Measurements from ENCODE around the gene ATL3.
"Not testable (repeated sequence)": the region's sequence is repeated elsewhere in the genome, so short reads cannot be mapped to it uniquely, and the experiment has no call there.

Gene ATL3

DNA sequence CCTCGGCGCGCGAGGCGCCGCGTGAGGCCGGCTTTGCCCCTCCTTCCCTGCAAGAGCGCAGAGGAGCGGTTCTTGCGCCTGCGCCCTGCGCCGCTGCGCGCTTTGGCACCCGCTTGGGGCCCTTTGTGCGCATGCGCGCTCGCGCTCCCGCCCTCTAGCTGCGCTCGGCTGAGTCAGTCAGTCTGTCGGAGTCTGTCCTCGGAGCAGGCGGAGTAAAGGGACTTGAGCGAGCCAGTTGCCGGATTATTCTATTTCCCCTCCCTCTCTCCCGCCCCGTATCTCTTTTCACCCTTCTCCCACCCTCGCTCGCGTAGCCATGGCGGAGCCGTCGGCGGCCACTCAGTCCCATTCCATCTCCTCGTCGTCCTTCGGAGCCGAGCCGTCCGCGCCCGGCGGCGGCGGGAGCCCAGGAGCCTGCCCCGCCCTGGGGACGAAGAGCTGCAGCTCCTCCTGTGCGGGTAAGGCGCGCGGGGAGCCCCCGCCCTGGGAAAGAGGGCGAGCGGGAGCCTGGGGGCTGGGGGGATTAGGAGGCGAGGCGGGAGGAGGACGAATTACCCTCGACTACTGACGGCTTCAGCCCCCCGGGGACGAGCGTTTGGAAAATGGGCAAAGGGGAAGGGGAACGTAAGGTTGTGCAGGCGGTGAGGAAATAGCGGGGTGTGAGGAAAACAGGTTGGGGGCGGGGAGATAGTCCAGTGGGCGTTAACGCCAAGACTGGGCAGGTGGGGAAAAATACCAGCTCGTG is 10.3 kb upstream of the ATL3 start, which contains the start of gene RTN3:
Gene RTN3, plus strand, starts transcription at position 180 of the 745 bp plus-strand sequence. Its CDS starts 137 bp downstream, at position 317.
- DNase-seq (ENCODE audit: low read depth), result peak; percentile 92

DNA sequence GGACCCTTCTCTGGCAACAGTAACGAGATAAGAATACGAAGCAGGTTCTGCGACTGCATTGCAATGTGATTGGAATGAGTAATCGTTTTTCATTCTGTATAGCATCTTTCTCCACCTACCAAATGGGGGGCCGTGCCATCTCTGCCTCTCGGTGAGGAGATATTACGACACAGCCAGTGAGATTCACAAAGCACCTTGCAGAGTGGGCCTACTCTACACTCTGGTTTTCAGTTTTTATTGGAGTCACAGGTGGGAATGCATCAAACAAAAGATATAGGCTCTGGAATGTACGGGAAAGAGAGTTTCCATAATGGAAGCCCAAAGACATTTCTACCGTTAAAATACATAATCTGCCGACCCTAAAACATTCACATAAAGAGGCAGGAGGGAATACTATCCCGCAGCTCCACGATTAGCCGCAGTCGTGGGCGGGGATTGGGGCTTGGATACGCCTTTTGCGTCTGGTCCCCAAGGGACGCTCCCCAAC is 9.7 kb upstream of the ATL3 start:
- no peak for DNase-seq (ENCODE audit: low read depth)

DNA sequence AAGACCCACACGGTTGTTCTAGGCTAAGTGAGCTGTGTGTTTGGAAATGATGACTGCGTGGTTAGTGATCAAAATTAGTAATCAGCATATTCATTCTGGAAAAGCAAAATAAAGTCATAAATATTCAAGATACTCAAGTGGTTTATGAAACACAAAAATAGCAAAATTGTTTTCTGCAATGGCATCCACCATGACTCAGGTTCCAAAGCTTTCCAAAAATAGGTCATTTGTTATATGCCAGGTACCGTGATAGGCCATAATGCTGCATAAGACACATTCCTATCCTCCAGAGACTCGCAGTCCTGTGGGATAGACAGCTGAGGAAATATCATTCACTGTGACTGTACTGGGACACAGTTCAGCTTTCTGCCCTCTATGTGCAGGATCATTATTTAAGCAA is 2.4 kb upstream of the ATL3 start:
- no peak for DNase-seq (ENCODE audit: low read depth)

DNA sequence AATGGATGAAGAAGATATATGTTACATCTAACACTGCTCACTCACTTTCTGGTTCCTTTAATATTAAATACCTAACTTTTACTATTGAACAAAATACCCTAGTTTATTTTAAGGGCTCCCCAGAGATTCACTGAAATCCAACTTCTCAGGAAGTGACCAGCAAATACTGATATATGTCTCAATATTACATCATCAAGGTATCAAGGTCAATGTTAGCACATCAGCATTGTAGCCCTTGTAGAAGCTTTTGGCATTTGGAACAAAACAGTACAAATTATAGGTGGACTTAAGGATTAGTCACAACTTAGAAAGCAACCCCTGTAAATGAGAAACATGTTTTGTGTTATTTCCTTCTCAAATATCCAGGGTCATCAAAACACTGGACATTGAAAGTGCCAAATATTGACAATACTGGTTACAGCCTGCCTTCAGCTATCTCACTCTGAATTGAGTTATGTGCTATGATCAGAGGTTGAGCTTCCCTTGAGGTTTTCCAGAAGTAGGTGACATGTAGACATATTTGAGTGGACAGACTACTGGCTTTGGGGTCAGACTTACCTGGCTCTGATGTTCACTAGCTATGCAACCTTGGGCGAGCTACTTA is 1.9 kb upstream of the ATL3 start:
- DNase-seq (ENCODE audit: low read depth), result no peak

DNA sequence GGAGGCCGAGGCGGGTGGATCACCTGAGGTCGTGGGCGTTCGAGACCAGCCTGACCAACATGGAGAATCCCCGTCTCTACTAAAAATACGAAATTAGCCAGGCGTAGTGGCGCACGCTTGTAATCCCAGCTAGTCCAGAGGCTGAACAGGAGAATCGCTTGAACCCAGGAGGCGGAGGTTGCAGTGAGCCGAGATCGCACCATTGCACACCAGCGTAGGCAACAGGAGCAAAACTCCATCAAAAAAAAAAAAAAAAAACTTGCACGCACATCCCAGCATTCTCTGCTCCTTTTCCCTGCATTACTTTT is 934 bp upstream of the ATL3 start:
- no peak for DNase-seq (ENCODE audit: low read depth)

DNA sequence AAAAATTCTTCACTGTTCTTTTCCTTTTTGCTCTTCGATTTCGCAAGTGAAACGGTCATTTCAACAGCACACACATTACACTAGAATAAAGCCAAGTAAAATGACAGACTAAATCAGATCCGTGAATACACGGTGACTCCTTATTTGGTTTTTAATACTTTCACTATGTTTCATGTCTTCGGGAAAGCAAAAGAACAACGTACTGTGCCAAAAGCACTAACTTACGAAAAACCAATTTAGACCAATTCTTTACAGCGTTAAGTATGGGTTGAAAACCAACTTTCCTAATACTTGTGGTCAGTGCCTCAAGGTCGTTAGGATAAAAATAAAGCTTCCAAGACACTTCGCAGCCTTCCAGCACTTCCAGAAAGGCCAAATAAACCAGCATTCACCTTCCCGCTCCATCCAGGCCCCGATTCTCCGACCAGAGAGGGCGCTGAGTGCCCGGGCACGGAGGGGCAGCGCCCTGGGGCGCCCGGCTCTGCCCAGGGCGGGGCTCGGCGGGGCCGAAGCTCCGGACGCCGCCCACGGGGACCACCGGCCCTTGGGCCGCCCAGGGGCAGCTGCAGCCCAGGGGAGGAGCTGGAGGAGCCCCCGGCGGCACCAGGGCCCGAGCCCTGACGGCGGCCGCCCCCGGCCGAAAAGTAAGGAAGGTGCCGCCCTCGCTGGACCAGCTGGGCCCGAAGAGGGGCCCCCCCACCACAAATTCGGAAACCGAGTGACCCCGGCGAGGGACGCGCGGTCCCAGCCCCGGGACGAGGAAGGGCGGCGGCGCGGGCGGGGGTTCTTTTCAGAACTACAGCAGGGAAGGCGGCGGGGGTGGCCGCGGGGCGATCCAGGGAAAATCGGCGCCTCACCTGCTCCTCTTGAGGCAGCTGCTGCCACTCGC is 499 bp downstream of the ATL3 start:
- DNase-seq (ENCODE audit: low read depth), result no peak

DNA sequence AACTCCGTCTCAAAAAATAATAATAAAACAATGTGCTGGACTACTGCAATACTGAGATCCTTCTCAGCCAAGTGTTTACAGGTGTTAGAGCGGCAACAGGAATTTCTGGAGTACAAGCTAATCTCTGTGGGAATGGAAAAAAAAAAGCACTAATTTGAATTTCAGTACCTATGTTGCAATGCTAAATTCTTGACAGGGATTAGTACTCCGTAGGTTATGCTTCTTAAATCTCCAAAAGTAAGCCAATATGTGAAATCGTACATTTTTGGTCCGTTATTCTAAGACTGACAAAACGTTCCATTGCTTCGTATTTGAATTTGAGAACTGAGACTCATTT is 1.1 kb downstream of the ATL3 start:
- DNase-seq (ENCODE audit: low read depth), result no peak

DNA sequence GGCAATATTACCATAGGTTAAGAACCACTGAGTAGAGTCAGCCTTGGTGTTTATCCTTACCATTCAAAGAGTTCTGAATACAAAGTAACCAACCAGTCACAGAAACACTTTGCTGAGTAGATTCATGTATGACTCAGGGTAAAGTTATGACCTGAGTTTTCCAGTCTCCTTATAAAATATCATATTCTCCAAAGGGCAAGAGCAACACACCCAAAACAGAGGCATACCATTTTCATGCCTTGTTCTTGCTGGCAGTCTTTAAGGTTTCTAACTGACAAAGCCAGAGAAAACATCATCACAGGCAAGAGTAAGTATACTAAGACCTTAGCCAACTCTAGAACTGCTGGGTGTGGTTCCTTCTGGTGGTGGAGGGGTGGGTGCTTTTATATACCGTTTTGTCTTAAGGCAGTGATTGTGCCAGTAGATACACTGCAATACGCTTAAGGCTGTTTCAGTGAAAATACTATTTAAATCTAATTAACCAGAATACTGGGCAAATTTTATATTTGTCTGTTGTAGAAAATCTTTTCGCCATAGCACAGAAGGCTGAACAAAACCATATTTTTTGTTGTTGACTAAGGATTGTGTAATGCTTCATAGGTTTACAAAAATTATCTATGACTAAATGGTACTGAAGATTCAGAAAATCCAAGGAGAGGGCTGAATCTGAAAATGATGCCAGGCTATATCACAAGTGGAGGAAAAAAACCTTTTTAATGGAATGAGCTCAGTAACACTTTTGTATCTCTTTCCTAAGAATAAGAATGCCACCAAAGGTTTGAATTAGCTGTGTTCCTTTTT is 3.0 kb downstream of the ATL3 start:
- DNase-seq (ENCODE audit: low read depth), result no peak

DNA sequence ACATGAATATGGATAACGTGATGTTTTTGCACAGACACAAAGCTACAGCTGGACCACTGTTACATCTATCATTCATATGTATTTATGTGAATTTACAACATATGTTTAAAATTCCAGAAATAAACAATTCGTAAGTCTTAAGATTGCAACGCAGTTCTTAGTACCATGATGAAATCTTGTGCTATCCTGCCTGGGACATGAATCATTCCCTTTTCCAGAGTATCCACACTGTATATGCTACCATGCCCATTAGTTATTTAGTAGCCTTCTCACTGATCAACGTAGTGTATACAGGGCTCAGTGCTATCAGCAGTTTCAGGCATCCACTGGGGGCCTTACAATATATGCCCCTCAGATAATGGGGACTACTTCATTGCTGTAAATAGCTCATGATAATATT is 4.3 kb downstream of the ATL3 start:
- DNase-seq (ENCODE audit: low read depth), result no peak

DNA sequence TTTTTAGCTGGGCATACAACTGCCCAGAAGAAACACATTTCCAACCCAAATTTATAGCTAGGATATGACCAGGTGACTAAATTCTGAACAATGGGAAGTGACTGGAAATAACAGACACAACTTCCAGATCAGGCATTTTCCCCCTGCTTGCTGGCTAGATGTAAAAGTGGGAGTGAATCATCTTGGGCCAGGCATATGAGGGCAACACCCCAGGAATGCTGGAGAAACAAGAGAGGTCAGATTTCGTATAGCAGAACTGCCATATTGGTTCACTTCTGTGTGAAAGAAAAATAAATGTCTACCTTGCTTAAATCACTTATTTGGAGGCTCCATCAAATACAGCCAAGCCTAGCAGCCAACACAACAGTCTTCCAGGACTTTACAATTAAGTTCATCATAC is 7.4 kb downstream of the ATL3 start:
- no peak for DNase-seq (ENCODE audit: low read depth)

DNA sequence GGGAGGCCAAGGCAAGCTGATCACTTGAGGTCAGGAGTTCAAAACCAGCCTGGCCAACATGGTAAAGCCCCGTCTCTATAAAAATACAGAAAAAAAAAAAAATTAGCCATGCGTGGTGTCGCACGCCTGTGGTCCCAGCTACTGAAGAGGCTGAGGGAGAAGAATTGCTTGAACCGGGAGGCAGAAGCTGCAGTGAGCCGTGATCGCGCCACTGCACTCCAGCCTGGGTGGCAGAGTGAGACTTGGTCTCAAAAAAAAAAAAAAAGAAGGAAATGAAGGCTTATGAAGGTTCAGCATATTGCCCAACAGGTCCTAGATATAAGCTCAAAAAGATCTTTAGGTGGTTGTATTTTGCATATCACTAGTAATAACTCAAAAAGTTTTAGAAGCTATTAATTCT is 10.2 kb downstream of the ATL3 start:
- no peak for DNase-seq (ENCODE audit: low read depth)

DNA sequence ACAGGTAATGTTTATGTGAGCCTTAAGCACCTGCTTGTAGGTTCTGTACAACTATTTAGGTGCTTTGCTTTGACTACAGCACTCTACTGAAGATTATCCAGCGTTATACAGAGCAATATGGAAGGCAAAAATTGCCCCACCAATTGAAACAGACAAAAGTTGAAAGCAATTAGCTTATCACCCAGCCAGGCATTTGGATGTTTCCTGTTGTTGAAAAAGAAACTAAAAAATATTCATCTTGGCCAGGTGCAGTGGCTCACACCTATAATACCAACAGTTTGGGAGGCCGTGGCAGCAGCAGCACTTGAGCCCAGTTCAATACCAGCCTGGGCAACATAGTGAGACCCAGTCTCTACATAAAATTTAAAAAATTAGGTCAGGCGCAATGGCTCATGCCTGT is 18.5 kb downstream of the ATL3 start:
- DNase-seq (ENCODE audit: low read depth), result no peak

DNA sequence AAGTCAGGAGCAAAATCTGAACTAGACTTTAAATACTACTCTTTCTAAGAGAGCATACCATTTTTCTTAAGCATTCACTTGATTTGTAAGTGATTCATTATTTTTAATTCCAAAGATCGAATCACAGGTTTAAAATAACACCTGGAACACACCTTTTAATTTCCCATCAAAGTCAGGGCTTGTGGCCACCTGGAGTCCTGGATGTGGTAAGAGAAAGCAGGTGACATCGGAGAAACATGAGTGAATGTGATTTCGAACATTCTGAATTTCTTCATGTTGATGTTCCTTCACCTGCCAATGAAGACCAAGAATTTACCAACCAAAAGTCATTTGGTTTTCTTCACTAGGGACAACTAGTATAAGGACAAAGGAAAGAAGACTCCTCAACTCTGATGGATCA is 28.0 kb downstream of the ATL3 start:
- no peak for DNase-seq (ENCODE audit: low read depth)

DNA sequence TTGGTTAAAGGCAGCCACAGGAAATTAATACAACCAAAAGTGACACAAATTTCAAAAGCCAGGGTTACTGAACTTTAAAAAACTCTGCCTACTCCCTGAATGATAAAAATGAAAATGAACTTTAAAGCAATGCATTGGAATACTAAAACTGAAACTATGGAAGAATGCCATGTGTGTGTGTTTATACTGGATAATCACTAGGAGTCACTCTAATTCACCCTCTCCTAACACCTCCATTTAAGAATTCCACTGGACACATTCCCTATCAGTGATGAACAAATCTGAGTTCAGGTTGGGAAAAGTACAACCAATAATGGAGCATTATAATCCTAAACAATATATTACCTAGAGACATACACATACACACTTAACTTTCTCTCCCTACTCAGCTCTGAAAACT is 29.4 kb downstream of the ATL3 start:
- no peak for DNase-seq (ENCODE audit: low read depth)

DNA sequence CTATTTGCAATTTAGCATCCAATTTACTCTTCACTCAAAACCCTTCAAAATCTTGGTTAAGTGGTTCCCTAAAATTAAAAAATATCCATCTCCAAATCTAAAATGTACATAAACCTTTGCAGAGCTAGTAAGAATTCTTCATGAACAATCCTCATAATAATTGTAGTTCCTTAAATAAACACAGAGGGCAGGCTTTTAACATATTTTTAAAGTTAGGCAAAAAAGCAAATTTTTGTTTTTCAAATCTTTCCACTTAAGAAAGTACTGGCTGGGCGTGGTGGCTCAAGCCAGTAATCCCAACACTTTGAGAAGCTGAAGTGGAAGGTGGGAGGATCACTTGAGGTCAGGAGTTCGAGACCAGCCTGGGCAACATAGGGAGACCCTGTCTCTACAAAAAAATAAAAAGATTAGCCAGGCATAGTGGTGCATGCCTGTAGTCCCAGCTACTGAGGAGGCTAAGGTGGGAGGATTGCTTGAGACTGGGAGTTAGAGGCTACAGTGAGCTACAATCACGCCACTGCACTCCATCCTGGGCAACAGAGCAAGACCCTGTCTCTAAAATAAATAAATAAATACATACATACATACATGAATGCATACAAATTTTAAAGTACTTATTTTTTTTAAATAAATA is 31.9 kb downstream of the ATL3 start:
- no peak for DNase-seq (ENCODE audit: low read depth)

DNA sequence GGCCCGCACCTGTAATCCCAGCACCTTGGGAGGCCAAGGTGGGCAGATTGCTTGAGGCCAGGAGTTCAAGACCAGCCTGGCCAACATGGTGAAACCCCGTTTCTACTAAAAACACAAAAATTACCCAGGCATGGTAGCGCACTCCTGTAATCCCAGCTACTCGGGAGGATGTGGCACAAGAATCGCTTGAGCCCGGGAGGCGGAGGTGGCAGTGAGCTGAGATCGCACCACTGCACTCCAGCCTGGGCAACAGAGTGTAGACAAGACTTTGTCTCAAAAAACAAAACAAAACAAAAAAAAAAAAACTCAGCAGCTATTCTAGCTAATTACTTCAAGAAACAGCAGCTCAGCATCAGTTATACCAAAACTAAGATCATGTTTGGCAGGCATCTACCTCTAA is 32.7 kb downstream of the ATL3 start:
- DNase-seq (ENCODE audit: low read depth), result not testable (repeated sequence)

DNA sequence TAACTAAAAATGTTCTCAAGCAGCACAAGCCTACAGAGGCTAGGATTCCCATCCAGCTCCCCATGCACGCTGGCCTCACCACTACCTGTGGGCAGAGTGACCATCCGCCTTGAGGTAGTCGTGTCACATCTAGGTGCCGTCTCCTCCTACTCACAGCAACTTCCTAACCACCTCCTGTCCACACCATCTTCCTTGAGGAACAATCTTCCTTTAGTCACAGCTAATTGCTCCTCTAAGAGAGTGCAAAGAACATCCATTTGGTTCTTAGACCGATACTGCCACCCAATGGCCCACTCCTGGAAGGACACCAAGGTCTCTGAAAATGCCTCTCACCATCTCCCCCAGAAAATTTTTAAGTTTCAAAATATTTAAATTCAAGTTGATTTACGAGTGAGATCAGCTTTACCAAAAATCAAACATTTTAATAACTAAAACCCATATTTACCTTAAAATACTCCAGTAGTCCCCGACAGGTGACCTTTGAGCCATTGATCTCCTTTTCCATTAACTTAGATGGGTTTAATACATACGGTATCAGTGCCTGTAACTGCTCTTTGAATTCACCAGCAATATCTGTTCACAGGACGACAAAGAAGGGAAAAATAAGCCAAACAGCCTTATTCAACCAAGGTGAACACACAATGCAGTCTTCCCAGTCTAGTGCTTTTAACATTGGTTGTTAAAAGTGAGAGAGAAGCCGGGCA is 35.3 kb downstream of the ATL3 start:
- peak; percentile 35 for DNase-seq (ENCODE audit: low read depth)

DNA sequence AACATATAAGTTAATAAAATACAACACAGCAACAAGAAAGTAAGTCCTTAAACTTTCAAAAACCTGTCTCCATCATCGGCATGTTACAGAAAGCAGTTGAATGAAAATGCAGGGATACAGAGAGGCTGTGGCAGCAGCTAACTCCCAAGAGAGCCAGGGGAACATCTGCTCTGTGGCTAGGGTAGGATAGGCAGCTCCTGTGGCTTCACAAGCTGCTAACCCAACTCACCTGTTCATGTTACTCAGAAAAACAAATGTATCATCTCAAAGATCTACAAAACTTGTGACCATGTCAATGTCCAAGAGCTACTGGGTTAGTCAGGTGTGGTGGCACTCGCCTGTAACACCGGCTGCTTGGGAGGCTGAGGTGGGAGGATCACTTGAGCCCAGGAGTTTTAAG is 41.8 kb downstream of the ATL3 start:
- no peak for DNase-seq (ENCODE audit: low read depth)

DNA sequence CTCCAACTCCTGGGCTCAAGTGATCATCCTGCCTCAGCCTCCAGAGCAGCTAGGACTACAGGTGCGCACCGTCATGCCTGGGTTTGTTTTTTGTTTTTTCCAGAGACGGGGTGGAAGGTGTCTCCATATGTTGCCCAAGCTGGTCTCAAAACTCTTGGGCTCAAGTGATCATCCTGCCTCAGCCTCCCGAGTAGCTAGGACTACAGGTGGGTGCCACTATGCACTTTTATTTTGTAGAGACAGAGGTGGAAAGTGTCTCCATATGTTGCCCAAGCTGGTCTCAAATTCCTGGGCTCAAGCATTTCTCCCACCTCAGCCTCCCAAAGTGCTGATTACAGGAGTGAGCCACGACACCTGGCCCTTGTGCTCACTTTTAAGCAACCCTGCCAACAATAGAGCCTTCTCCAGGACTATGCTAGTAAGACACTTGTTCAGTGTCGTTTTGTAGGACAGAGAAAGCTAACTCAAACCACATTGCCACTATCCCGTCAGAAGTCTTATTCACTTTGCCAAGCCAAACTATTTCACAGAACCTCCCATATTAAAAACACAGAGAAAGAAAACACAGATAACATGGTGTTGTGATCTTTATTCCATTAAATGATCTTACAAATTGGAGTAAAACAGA is 47.5 kb downstream of the ATL3 start:
- no peak for DNase-seq (ENCODE audit: low read depth)

DNA sequence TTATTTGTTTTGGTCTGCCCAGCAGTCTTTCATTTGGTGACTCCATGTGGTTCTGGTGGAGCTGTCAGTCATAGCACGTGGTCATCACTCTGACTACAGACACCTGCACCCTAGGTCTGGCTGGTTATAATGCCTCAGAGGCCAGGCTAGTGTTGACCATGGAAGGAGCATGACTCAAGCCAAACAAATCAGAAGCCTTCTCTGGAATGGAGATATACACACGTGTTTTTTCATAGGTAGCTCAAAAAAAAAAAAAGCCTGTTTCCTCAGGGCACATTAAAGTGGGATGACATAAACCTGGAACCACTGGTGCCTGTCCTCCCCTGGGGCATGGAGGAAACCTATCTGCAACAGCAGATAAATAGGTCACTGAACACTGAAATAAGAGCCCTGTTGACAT is 48.9 kb downstream of the ATL3 start:
- DNase-seq (ENCODE audit: low read depth), result no peak

DNA sequence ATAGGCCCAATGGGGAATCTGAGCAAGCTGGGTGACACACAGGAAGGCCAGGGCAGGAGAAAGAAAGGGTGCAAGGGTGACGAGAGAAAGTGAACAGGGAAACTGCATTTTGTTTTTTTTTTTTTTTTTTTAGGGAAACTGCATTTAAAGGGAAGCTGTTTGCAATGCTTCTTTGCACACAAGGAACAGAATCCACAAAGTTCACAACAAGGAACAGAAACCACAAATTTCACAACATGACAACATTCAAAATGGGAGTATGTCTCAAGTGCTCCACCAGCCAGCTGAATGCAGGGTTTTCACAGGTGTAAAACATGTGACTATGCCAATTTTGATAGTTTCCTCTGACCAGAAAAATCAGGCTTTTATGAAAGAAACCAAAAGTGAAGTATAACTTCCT is 50.1 kb downstream of the ATL3 start:
- DNase-seq (ENCODE audit: low read depth), result no peak

Data from CMK (cell line).